Uterine smooth muscle cell (primary cell): ENCODE data around the gene ZFC3H1. TPM values are rescaled to one million over a fixed set of nuclear protein-coding genes. Genes with fewer than 3 reads are reported as not detected.

Source experiments
- total RNA-seq: library from RNA; depleted of rRNA; stranded (reverse); fragments of >200 nt; gene quantifications from 2 replicates; pipeline ENCODE4 v1.2.3, GENCODE V29; 2014

The ZFC3H1 gene, protein sequence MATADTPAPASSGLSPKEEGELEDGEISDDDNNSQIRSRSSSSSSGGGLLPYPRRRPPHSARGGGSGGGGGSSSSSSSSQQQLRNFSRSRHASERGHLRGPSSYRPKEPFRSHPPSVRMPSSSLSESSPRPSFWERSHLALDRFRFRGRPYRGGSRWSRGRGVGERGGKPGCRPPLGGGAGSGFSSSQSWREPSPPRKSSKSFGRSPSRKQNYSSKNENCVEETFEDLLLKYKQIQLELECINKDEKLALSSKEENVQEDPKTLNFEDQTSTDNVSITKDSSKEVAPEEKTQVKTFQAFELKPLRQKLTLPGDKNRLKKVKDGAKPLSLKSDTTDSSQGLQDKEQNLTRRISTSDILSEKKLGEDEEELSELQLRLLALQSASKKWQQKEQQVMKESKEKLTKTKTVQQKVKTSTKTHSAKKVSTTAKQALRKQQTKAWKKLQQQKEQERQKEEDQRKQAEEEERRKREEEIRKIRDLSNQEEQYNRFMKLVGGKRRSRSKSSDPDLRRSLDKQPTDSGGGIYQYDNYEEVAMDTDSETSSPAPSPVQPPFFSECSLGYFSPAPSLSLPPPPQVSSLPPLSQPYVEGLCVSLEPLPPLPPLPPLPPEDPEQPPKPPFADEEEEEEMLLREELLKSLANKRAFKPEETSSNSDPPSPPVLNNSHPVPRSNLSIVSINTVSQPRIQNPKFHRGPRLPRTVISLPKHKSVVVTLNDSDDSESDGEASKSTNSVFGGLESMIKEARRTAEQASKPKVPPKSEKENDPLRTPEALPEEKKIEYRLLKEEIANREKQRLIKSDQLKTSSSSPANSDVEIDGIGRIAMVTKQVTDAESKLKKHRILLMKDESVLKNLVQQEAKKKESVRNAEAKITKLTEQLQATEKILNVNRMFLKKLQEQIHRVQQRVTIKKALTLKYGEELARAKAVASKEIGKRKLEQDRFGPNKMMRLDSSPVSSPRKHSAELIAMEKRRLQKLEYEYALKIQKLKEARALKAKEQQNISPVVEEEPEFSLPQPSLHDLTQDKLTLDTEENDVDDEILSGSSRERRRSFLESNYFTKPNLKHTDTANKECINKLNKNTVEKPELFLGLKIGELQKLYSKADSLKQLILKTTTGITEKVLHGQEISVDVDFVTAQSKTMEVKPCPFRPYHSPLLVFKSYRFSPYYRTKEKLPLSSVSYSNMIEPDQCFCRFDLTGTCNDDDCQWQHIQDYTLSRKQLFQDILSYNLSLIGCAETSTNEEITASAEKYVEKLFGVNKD (N-terminal part only)
- total RNA-seq: 27.5 and 33.4 TPM in 2 replicates

DNA sequence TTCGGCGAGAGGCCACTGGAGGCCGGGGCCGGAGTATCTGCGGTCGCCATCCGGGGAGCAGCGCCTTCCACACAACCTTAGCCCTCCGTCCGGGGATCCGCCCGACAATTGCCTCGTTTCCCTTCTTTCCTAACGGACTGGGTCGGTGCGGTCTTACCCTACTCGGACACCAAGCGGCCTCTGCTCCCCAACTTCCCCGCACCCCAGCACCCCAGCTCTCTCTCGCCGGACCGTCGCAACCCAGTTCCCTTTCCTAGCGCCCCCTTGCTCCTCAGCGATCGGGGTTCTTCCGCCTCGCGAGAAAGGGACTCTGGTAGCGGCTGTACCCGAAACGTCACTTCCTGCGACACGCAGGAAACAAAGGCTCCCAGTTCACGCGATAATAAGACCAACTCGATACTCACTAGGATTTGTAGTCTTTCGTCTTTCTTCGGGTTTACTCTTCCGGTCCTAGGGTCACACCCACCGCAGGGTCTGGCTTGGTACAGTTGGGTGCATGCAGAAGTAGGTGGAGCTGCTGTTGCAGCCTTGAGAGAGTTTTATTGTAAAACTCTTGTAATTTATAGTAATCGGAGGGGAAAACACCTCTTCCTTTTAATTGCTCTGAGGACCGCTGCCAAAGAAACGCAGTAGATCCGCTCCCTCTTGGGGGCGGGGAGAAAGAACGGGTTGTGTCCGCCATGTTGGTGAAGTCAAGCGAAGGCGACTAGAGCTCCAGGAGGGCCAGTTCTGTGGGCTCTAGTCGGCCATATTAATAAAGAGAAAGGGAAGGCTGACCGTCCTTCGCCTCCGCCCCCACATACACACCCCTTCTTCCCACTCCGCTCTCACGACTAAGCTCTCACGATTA is at the start of gene ZFC3H1, which contains the start of gene THAP2:
Gene ZFC3H1 (minus strand): TSS at position 288 of the 850 bp plus-strand sequence. CDS start 238 bp downstream, at position 50.
Gene THAP2 (plus strand): TSS at position 741 of the 850 bp plus-strand sequence. CDS start 209 bp downstream, outside the sequence.

DNA sequence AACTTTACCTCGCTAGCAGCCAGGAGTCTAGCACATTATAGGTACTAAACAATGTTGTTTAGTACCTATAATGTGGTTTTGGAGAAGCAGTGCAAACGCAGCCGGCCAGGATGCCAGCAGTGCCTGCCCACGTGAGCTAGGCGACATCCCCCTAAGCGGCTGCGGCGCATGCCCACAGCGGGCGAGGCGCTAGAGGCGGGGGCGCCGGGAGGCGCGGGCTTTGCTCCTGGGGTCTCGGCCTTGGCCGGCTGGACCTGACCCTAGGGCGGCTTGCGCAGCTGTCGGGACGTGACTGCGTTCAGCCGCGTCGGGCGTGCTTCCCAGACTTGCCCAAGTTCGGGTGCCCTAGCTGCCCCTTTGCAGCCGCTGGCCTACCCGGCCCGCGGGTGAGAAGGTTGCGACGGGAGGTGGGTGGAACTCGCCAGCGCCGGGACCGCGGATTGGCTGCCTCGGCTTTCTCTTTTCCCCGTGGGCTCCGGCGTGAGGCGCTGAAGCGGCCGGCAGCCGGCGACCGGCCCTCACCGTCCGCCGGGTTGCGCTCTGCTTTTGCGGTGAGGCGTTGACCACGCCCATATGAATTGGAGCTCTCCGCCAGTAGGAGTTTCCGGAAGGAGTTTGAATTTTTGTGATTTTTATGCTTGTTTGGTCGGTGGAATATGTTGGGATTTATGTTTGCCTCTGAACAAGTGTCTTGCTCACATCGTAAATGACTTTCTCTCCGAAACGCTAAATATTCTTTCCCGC is 22.4 kb upstream of the ZFC3H1 start, which contains the start of gene TMEM19:
Gene TMEM19 (plus strand): TSS at position 169 of the 744 bp plus-strand sequence. CDS start 599 bp downstream, outside the sequence.

Other genes with a start within 250 kb of the ZFC3H1 start
- not detected in 2 replicates for gene LGR5, start 224.1 kb downstream of the ZFC3H1 start, total RNA-seq
- 3.1 and 8.7 TPM in 2 replicates for gene THAP2, start 453 bp upstream of the ZFC3H1 start, total RNA-seq
- 17.0 and 35.7 TPM in 2 replicates for gene TMEM19, start 22.2 kb upstream of the ZFC3H1 start, total RNA-seq
- 23.9 and 45.7 TPM in 2 replicates for gene RAB21, start 91.0 kb upstream of the ZFC3H1 start, total RNA-seq
- gene TBC1D15, start 175.9 kb upstream of the ZFC3H1 start, total RNA-seq: 36.6 and 37.6 TPM in 2 replicates